GM08714 (cell line): ENCODE results near the gene MTG2.

ENCODE experiments used
- H3K4me3 ChIP-seq: fragments of 200-500 bp; sonication (Bioruptor generic); 2 replicates; pipeline ENCODE4 v1.5.1; 2014; ENCODE audit warnings: mild to moderate bottlenecking, low read length, inconsistent platforms
- ZNF274 ChIP-seq: IDR thresholded peaks from 2 replicates; pipeline ENCODE4 v1.6.1; 2012; ENCODE audit warnings: mild to moderate bottlenecking, low read depth, low read length

The MTG2 gene

DNA sequence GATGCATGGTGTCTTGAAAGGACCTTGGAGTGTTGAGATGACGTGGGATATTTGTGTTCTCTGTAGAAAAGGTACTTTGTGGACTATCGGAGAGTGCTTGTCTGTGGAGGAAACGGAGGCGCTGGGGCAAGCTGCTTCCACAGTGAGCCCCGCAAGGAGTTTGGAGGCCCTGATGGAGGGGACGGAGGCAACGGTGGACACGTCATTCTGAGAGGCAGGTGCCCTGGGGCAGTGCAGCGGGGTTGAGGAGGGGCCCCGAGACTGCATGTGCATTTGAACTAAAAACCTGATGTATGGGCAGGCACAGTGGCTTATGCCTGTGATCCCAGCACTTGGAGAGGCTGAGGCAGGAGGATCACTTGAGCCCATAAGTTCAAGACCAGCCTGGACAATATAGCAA is 12.9 kb downstream of the MTG2 start:
- H3K4me3 ChIP-seq, result no peak overlapping the region
- TF ChIP-seq ZNF274, result no peak

DNA sequence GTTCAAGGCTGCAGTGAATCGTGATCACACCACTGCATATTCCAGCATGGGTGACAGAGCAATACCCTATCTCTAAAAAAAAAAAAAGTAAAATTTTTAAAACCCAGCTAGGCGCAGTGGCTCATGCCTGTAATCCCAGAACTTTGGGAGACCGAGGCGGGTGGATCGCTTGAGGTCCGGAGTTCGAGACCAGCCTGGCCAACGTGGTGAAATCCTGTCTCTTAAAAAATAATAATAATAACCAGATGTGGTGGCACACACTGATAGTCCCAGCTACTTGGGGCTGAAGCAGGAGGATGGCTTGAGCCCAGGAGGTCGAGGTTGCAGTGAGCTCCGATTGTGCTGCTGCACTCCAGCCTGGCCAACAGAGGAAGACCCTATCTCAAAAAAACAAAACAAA is 13.5 kb downstream of the MTG2 start:
- TF ChIP-seq ZNF274, result no peak
- H3K4me3 ChIP-seq, result no peak overlapping the region

DNA sequence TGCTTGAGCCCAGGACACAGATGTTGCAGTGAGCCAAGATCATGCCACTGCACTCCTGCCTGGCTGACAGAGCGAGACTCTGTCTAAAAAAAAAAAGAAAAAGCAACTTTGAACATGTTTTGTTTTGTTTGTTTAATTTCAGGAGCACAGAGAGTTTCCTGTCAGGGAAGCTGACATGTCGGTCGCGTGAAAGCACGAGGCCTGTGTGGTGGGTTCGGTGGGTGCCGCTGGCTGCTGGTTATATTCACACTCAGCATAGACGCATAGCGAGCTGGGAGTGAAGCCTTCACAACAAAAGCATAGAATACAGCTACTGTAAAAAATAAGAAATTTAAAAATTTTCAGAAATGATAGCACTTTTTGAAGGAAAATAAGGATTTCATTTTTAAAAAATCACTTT is 14.5 kb downstream of the MTG2 start:
- TF ChIP-seq ZNF274, result no peak
- H3K4me3 ChIP-seq, result no peak overlapping the region

DNA sequence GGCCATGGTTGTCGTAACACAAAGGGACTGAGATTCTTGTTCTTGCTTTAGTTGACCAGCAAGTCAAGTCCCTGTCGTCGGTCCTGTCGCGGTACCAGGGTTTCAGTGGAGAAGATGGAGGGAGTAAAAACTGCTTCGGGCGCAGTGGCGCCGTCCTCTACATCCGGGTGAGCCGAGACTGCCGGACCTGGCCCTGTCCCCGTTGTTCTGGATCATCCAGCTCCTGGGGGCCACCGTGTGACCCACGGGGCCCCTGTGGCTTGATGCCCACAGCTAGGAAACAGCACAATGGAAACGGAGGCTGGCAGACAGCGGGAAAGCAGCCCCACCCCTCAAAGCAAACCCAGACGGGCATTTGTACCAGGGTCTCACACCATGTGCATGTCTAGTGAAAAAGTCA is 15.0 kb downstream of the MTG2 start:
- no peak for TF ChIP-seq ZNF274
- H3K4me3 ChIP-seq, result no peak overlapping the region

DNA sequence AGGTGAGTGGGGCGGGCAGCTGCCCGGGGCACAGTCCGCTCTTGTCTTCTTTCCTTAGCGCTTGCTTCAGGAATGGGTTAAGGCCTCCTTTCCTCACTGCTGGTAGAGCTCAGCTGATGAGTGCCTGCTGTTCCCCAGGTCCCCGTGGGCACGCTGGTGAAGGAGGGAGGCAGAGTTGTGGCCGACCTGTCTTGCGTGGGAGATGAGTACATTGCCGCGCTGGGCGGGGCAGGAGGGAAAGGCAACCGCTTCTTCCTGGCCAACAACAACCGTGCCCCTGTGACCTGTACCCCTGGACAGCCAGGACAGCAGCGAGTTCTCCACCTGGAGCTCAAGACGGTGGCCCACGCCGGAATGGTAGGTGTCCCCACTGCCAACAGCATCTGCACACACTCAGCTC is 15.7 kb downstream of the MTG2 start:
- H3K4me3 ChIP-seq, result no peak overlapping the region
- TF ChIP-seq ZNF274, result no peak

DNA sequence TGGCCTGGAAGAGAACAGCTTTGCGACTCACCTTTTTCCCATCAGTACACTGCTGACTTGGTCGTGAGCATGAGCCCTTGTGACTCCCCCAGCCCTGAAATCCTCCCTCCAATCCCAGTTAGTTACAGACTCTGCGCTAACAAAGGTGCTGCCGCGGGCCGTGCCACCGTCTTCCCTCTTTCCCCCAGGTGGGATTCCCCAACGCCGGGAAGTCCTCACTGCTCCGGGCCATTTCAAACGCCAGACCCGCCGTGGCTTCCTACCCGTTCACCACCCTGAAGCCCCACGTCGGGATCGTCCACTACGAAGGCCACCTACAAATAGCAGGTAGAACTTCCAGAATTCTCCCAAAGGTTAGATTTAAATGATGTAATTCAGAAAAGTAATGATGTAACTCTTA is 16.1 kb downstream of the MTG2 start:
- no peak for TF ChIP-seq ZNF274
- no peak overlapping the region for H3K4me3 ChIP-seq

DNA sequence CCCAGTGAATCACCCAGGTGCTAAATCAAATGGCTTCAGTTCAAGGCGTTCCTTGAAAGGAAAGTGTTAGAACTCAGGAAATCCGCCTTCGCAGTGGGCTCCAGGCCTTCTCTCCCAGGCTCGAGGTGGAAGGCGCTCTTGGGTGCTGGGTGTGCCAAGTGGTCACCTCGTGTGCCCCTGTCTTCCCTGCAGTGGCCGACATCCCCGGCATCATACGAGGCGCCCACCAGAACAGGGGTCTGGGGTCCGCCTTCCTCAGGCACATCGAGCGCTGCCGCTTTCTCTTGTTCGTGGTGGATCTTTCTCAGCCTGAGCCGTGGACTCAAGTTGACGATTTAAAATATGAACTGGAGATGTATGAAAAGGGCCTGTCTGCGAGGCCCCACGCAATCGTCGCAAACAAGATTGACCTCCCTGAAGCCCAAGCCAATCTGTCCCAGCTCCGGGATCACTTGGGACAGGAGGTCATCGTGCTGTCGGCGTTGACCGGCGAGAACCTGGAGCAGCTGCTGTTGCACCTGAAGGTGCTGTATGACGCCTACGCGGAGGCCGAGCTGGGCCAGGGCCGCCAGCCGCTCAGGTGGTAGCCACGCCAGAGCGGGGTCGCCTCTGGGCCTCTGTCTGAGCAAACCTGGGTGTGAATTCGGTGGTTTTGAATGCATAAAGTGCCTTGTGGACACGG is 17.8 kb downstream of the MTG2 start:
- H3K4me3 ChIP-seq, result no peak overlapping the region
- no peak for TF ChIP-seq ZNF274

DNA sequence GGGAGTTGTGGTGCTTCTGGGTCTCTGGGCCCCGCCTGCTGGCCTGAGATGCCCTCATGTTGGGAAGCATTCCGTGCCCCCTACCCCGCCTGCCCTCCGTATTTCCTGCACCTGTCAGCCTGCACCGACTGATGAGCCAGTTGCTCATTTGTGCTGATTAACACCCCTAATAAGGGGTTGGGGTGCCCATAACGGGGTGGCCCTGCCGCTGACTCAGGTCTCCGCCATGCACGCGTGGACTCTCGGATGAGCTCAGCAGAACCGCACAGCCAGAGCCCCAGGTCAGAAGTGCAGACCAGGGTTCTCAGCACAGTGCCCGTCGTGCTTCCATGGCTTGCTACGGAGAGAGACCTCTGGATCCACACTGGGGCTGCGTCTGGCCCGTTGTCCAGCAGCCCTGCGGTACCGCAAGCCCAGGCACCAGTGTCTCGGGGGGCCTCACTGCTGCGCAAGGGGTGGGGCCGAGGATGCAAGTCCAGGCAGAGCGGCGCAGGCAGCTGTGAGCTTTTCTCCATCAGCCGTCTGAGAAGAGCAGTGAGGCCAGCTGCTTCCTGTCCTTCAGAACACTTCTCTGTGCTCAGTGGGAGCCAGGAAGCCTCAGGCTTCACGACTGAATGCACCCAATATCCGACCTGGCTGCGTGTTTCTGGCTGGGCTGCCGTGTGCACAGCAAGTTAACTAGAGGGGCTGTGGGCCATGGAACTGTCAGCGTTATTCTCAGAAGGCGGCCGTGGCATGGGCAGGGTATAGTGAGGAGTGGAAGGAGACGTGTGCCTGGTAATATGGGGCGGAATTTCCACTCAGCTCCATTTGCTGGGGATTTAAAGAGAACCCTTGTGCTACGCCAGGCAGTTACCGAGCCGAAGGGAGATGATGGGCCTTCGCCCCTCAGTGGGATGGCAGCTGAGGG is 18.6 kb downstream of the MTG2 start:
- no peak overlapping the region; the same call in 1 of the 2 replicates for H3K4me3 ChIP-seq
- no peak for TF ChIP-seq ZNF274

DNA sequence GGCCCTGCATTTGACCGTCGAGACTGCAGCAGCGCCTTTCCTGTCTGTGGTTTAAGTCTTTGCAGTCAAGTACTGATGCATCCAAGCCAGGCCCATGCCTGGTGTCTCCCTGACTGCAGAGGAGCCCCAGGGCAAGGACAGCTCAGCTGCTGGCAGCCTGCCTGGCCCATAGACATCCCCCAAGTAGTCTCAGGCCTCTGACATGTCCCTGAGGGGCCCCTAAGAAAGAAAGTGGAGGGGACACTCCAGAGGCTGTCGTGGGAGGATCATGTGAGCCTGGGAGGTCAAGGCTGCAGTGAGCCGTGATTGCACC is 19.2 kb downstream of the MTG2 start:
- H3K4me3 ChIP-seq, result no peak overlapping the region; the same call in 1 of the 2 replicates
- no peak for TF ChIP-seq ZNF274

DNA sequence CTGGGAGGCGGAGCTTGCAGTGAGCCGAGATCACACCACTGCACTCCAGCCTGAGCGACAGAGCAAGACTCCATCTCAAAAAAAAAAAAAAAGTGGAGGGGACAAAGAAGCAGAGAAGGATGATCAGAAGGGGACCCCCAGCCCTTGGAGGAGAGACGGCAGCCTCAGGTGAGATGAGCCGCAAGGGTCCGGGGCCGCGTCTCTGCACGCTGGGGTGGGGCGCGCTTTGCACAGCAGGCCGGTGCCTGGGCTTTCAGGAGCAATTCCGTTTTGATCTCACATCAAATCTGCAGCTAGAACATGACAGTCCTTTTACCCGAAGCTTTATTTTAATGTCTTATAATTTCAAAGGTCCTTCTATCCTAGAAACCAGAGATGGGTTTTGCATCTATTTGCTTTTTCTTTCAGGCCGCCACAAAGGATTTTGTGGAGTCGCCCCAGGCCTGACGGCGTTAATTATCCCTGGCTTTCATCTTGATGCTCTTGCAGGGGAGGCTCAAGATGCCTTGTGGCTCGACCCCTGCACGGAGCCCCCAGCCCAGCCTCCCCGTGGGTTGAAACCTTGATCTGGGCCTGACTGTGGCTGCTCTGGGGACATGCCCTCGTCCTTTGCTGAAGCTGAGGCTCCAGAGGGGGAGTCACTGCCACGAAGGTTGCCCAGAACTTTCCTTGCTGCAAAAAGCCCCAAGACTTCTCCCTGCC is 20.0 kb downstream of the MTG2 start:
- TF ChIP-seq ZNF274, result no peak
- H3K4me3 ChIP-seq, result no peak overlapping the region

DNA sequence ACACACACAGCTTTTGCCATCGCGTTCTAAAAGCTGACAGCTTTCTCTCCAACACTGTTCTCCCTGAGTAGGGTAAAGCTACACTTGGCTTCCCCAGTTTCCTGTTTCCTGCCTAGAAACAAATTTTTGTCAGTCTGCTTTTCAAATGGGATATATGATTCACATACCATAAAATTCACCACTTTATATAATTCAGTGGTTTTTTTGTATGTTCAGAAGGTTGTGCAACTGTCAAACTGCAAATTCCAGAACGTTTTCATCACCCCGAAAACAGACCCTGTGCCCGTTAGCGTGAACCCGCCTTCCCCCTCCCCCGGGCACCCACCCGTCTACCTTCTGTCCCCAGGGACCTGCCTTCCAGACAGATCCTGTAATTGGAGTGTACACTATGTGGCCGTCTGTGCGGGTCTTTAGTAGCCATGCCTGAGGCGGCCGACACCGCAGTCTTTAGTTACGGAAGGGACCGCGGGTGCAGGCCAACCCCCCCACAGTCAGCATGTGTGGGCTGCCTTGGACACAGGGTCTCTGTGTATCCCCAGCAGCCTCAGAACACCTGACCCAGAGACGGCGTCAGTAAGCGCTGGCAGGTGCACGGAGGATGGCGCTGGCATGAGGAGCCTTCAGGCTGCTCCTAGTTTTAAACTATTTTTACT is 20.7 kb downstream of the MTG2 start:
- no peak overlapping the region for H3K4me3 ChIP-seq
- TF ChIP-seq ZNF274, result no peak

DNA sequence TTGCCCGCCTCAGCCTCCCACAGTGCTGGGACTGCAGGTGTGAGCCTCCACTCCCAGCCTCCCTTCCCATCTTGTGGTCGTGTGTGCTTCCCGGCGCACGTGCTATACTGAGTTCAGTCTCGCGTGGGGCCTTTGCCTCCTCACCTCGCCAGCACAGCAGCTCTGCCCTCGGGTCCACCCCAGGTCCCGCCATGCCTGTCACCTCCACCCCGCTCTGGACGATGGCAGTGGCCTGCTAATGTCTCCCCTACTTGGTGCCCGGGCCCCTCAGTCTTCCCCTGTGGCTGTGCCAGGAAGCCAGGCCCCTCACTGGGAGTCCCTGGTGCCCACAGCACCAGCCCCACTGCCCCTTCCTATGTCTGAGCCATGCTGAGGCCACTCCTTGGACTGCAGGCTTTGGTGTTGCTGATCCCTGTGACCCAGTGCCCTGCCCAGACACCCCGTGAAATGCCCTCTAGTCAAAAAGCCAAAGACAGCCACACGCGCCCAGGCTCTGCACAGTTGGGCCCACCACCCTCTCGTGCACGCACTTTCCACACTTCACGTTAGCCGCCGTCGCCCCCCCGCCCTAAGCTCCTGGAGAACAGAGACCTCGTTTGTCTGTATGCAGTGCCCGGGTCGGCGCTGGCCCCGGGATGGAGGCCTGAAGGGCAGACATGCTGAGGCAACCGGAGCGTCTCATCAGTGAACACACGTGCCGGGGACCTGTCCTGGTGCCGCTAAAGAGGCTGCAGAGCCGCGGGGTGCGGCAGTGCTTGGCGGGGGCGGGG is 23.0 kb downstream of the MTG2 start:
- no peak for TF ChIP-seq ZNF274
- no peak overlapping the region for H3K4me3 ChIP-seq

DNA sequence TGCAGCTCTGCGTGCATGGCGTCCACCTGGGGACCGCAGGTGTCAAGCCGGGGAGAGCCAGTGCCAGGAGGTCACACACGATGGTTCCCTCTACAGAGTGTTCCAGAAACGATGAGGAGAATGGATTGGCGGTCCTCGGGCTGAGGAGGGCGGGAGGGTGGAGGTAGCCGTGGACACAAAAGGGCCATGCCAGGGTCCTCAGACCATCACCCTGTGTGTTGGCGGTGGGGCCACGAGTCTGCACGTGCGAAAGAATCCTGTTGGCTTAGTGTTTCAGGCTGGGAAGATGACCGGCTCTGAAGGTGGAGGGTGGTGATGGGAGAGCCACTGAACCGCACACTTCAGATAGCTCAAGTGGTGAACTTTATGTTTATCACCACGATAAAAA is 23.6 kb downstream of the MTG2 start:
- TF ChIP-seq ZNF274, result no peak
- H3K4me3 ChIP-seq, result no peak overlapping the region

DNA sequence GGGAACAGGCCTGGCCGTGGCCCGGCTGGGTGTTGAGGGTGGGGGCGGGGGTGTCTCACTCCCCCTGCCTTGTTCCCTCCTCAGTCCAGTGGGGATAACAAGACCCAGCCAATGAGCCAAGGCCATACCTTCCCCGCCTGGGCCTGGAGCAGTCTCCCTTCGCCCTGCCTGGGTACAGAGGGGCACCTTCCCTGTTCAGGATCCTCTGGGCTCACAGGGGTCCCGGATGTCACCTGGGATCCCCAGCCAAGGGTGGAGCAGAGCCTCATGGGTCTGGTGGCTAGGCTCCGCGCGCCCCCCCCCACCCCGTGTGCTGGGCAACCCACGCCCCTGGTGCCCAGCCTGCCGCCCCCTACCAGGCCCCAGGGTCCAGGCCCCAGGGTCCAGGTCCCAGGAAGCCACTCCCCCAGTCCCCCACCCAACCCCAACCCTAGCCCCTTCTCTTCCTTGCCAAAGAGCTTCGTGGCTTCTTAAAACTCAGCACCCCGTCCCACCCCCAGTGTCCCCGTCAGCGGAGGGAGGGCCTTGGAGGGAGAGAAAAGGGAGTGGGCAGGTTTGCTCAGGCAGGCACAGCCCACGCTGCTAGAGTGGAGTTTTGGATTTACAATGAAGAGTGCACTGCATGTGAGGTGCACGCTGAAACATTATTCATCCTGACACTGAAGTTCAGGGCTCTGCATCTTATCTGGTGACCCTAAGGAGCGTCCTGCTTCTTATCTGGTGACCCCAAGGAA is 25.4 kb downstream of the MTG2 start:
- H3K4me3 ChIP-seq, result no peak overlapping the region
- TF ChIP-seq ZNF274, result no peak
